Tibial nerve (tissue), 3 donors: ENCODE measurements around the gene EVPL.

Source experiments
- CTCF ChIP-seq, 5 experiments: fragments of 200-600 bp in 3 of 5; fragments of 450-650 bp in 2 of 5; sonication (generic) in 3 of 5; IDR thresholded peaks; one replicate each; pipeline ENCODE4 v1.5.1; 2016 to 2019; ENCODE audit warnings: antibody characterized with exemption in 5 of 5, mild to moderate bottlenecking in 3 of 5, moderate library complexity in 2 of 5
- POLR2A ChIP-seq, 2 donors: fragments of 450-650 bp; IDR thresholded peaks; one replicate each; pipeline ENCODE4 v1.6.1; 2017; ENCODE audit warnings: antibody characterized with exemption in 2 of 2, mild to moderate bottlenecking in 2 of 2, moderate library complexity in 2 of 2

DNA sequence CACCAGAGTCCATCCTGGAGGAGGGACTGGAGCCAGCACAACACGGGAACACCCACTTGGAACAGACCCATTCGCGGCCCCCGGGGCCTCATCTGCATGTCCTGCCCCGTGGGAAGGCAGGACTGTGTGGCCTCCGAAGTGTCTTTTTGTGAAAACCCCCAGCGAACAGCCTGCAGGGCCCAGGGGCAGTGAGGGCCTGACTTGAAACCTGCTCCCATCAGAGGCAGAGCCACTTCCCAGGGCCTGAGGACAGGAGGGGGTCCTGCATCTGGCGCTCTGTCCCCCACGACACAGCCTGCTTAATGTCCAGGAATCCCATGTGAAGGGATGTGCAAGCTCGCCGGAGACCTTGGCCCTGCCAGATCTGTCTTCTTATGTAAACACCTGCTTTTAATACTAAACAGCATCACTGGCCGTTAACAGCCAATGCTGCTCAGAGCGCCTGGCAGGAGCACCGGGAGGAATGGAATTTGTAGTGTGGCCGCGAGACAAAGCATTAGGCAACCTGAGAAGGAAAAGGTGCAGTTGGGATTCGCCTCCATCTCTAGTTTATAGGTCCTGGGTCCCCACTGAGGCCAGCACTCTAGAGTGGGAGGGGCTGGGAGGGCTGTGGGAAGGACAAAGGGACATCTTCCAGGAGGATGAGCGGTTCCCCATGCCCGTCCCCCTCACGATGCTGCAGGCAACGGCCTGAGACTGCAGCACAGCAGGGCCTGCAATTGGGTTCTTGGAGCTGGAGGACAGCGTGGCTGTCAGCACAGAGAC, 9.6 kb upstream of the EVPL start:
- TF ChIP-seq CTCF (IDR thresholded peaks at IDR 0.05): no peak
- no peak for TF ChIP-seq POLR2A (IDR thresholded peaks at IDR 0.05)
